HAP-1 (cell line): ENCODE data around the gene KISS1R.
A peak's percentile ranks its signal among the peaks of the same experiment; 100 is the strongest.
"Not testable (repeated sequence)": the region's sequence is repeated elsewhere in the genome, so short reads cannot be mapped to it uniquely, and the experiment has no call there.

Experiments
- DNase-seq, 2 experiments: peaks; one replicate each; pipeline ENCODE4 v3.0.0-alpha.2; 2016 to 2020; ENCODE audit warnings: low spot score in 2 of 2
- H3K27me3 ChIP-seq: fragments of 250-450 bp; sonication (Bioruptor Pico); 2 replicates; pipeline ENCODE4 v1.5.1; 2020; ENCODE audit warnings: low read depth, mild to moderate bottlenecking, moderate library complexity
- H3K36me3 ChIP-seq: fragments of 250-450 bp; sonication (Bioruptor Pico); replicated peaks from 2 replicates; pipeline ENCODE4 v1.5.1; 2020; ENCODE audit warnings: mild to moderate bottlenecking
- H3K4me1 ChIP-seq: fragments of 250-450 bp; sonication (Bioruptor Pico); 2 replicates; pipeline ENCODE4 v1.5.1; 2020; ENCODE audit warnings: mild to moderate bottlenecking
- H3K4me3 ChIP-seq: fragments of 250-450 bp; sonication (Bioruptor Pico); 2 replicates; pipeline ENCODE4 v1.5.1; 2020; ENCODE audit warnings: mild to moderate bottlenecking, moderate library complexity
- H3K9me3 ChIP-seq: fragments of 250-450 bp; sonication (Bioruptor Pico); 2 replicates; pipeline ENCODE4 v1.5.1; 2020; ENCODE audit warnings: mild to moderate bottlenecking, moderate library complexity
- in situ Hi-C: fragments of 300-500 bp; cut with MboI; formaldehyde crosslinking; loops from 3 replicates; pipeline ENCODE4 v1.14.3; 2020; ENCODE audit warnings: low sequenced_read_pairs, inconsistent platforms, mixed read lengths

The KISS1R gene

DNA sequence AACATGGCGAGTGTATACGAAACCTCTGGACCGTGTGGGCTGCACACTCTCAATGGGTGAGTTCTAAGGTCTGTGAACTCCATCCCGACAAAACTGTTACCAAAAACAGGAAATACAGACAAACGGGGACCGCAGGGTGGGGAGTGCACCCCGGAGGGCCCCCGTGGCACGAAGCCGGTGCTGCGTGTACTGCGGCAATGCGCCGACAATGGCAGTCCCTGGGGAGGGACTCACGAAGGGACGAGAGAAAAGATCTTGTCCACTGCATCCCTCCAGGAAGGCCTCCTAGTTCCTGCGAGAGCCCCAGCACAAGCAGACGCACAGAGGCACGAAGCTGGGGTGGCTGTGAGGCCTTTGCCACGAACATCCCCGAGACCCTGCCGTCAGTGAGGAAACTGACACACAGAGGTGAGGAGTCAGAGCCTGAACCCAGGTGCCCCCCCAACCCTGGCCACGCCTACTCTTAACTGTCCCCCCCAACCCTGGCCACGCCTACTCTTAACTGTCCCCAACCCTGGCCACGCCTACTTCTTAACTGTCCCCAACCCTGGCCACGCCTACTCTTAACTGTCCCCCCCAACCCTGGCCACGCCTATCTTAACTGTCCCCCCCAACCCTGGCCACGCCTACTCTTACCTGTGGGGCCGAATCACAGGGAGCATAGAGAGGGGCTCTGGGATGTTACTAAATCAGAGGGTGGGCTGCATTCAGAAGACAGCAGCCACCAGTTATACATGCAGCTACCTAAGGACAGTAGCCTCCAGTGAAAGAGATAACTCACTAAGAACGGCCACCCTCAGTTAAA is 28.4 kb upstream of the KISS1R start:
- Histone ChIP-seq H3K9me3 (no peaks in the 10 kb centered on the region), H3K4me1 (0 out of 2 replicates have a peak, but pooled peaks cover 1% of the 10 kb centered on the region), H3K27me3 (no peaks in the 10 kb centered on the region), H3K4me3 (no peak overlapping the region), H3K36me3 (peaks cover 54% of the 10 kb centered on the region)
- DNase-seq, result no peak
- in situ Hi-C loops, result no loop called here

DNA sequence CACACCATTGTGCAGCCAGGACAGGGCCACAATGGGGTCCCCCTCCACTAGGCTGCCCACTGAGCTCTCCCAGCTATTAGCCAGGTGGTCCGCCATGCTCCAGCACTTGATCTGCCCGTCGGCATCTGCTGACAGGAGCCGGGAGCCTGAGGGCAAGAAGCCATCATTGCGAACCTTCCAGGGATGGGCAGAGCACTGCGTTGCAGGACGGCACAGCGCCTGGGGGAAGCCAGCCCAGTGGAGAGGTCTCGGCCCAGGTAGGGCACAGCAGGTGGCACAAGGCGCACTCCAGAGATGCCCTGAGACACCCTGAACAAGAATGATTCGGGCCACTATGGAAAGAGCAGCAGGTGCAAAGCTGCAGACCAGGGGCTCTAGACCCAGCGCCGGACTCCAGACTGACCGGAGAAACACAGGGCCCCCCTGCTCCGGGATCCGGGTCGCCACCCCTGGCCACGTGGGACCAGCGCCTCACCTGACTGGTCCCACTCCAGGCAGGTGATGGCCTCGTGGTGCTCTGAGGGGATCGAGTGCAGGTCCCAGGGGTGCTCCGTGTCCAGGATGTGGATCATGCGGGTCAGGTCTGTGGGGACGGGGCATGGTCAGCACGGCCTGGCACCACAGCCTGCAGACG is 27.4 kb upstream of the KISS1R start:
- H3K4me1 ChIP-seq, result 0 out of 2 replicates have a peak, but pooled peaks cover 2% of the 10 kb centered on the region
- no peak for DNase-seq
- no peak overlapping the region for H3K4me3 ChIP-seq
- H3K9me3 ChIP-seq, result no peaks in the 10 kb centered on the region
- in situ Hi-C loops, result no loop called here
- peaks cover 47% of the 10 kb centered on the region for H3K36me3 ChIP-seq
- H3K27me3 ChIP-seq, result no peaks in the 10 kb centered on the region

DNA sequence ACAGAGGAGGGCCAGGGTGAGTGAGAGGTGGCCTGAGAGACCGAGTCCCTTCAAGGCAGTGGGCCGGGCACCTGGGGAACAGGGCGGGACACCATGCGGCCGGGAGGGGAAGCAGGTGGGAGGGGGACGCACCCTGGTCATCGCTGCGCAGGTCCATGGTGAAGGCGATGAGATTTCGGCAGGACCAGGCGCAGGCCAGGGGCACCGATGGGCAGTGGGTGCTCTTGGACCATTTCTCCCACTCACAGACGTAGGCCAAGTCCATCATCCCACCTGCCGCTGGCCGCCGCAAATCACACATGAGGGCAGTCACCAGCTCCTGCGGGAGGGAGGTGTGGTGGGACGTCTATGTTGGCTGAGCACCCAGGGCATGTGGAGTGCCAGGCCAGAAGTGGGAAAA is 26.3 kb upstream of the KISS1R start:
- Histone ChIP-seq H3K4me3 (no peak overlapping the region), H3K36me3 (peaks cover 36% of the 10 kb centered on the region), H3K4me1 (0 out of 2 replicates have a peak, but pooled peaks cover 2% of the 10 kb centered on the region), H3K9me3 (no peaks in the 10 kb centered on the region), H3K27me3 (no peaks in the 10 kb centered on the region)
- DNase-seq, result no peak
- in situ Hi-C loops, result no loop called here

DNA sequence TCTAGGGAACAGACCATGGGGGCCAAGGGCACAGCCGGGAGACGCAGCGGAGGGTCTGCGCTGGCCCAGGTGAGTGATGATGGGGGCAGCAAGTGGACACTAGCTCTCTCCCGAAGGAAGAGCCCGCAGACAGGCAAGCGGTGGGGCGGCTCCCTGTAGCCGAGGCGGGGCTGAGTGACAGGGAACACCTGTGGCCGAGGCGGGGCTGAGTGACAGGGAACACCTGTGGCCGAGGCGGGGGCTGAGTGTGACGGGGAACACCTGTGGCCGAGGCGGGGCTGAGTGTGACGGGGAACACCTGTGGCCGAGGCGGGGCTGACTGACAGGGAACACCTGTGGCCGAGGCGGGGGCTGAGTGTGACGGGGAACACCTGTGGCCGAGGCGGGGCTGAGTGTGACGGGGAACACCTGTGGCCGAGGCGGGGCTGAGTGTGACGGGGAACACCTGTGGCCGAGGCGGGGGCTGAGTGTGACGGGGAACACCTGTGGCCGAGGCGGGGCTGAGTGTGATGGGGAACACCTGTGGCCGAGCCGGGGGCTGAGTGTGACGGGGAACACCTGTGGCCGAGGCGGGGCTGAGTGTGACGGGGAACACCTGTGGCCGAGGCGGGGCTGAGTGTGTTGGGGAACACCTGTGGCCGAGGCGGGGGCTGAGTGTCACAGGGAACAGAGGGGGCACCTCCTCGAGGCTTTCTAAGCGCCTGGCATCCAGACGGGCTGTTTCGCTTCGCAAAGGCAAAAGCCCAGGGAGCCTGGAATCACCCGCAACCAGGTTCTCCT is 25.5 kb upstream of the KISS1R start:
- in situ Hi-C loops, H3K4me1 ChIP-seq, H3K9me3 ChIP-seq, H3K27me3 ChIP-seq, DNase-seq: not testable (repeated sequence)
- peaks cover 30% of the 10 kb centered on the region for H3K36me3 ChIP-seq
- H3K4me3 ChIP-seq, result peak overlapping the region; percentile 70

DNA sequence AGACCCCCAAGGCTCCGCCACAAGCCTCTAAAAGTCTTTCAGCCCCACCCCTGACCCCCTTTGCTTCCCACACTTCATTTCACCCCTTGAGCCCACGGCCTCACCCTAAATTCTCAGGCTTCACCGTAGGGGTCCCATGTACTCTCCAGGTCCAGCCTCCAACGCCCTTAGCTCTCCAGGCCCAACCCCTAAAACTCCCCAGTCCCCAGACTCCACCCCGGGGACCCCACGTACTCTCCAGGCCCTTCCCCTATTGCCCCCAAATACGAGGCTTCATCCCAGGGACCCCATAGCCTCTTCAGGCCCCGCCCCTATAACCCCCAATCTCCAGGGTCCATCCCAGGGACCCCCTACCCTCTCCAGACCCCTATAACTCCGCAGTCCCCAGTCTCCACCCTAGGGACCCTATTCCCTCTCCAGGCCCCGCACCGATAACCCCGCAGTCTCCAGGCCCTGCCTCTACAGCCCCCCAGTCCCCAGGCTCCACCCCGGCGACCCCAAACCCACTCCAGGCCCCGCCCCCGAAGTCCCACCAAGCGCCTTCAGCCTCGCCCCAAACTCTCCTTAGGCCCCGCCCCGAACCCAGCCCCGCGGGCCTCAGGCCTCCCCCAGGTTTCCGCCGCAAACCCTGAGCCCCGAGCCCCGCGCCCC is 24.8 kb upstream of the KISS1R start:
- peak in 1 of 2 experiments; percentile 68 for DNase-seq
- Histone ChIP-seq H3K4me1 (0 out of 2 replicates have a peak, but pooled peaks cover 2% of the 10 kb centered on the region), H3K9me3 (no peaks in the 10 kb centered on the region), H3K4me3 (peak overlapping the region; percentile 70), H3K27me3 (no peaks in the 10 kb centered on the region), H3K36me3 (peaks cover 31% of the 10 kb centered on the region)
- in situ Hi-C loops, result no loop called here

DNA sequence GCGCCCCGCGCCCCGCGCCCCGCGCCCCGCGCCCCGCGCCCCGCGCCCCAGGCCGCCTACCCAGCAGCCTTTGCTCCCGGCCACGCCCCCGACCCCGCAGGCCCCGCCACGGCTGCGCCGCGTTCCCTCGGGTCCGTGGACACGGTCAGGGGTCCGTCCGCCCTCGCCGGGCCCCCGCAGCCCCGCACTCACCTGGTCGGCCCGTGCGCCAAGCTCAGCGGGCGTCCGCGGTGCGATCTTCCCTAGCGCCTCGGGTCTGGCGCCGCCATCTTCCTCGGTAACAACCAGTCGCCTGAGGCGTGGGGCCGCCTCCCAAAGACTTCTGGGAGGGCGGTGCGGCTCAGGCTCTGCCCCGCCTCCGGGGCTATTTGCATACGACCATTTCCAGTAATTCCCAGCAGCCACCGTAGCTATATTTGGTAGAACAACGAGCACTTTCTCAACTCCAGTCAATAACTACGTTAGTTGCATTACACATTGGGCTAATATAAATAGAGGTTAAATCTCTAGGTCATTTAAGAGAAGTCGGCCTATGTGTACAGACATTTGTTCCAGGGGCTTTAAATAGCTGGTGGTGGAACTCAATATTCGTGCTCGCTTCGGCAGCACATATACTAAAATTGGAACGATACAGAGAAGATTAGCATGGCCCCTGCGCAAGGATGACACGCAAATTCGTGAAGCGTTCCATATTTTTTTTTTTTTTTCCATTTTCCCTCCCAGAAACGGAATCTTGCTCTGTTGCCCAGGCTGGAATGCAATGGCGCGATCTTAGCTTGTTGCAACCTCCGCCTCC is 24.0 kb upstream of the KISS1R start, which contains the start of the genes MED16 and RNU6-9:
TSS of gene MED16 (minus strand) at position 294 of the 796 bp plus-strand sequence. CDS start 2,056 bp downstream, outside the sequence.
TSS of gene RNU6-9 (plus strand) at position 591 of the 796 bp plus-strand sequence.
- Histone ChIP-seq H3K4me1 (0 out of 2 replicates have a peak, but pooled peaks cover 2% of the 10 kb centered on the region), H3K9me3 (no peaks in the 10 kb centered on the region), H3K36me3 (peaks cover 31% of the 10 kb centered on the region), H3K27me3 (no peaks in the 10 kb centered on the region), H3K4me3 (peak within 1 kb of the TSS; percentile 70)
- in situ Hi-C loops, result no loop called here
- peak; percentile 91 to 95 for DNase-seq

DNA sequence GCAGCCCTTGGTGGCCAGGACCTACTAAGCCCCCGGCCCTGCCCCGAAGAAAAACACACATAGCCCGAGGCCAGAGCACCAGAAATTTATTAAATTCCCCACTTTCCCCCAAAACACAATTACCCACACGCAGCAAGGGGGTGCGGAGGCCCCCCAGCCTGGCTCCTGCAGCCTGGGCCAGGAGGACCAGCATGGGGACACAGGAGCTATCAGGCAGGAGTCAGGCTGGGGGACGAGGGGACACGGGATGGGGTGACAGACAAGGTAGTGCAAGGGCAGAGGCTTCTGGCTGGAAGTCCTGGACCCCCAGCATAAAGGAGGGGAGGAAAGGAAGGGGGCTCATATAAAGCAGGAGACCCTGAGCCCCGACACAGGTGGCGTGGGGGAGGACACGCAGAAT is 20.7 kb upstream of the KISS1R start:
- DNase-seq, result no peak
- Histone ChIP-seq H3K27me3 (no peaks in the 10 kb centered on the region), H3K4me3 (no peak overlapping the region), H3K9me3 (no peaks in the 10 kb centered on the region), H3K36me3 (peaks cover 24% of the 10 kb centered on the region), H3K4me1 (0 out of 2 replicates have a peak, but pooled peaks cover 2% of the 10 kb centered on the region)
- in situ Hi-C loops, result no loop called here

DNA sequence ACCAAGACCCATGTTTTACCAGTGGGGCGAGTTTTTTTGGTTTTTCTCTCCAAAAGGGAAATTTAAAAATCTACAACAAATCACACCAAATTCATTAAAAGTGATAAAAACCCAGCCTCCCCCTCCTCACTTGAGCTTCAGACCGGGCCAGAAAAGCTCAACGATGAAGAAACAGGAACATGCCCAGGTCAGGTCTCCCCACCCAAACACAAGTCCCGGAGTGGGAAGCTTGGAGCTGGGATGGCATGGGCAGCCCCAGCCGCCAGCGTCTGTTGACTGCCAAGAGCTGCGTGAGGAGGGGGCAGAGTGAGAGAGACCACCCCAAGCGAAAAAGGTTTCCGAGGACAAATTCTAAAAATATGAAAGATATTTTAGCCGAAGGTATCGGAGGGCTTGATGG is 20.1 kb upstream of the KISS1R start:
- in situ Hi-C loops, result no loop called here
- no peaks in the 10 kb centered on the region for H3K27me3 ChIP-seq
- no peak overlapping the region for H3K4me3 ChIP-seq
- DNase-seq, result no peak
- H3K4me1 ChIP-seq, result 0 out of 2 replicates have a peak, but pooled peaks cover 2% of the 10 kb centered on the region
- H3K36me3 ChIP-seq, result peaks cover 26% of the 10 kb centered on the region
- no peaks in the 10 kb centered on the region for H3K9me3 ChIP-seq

DNA sequence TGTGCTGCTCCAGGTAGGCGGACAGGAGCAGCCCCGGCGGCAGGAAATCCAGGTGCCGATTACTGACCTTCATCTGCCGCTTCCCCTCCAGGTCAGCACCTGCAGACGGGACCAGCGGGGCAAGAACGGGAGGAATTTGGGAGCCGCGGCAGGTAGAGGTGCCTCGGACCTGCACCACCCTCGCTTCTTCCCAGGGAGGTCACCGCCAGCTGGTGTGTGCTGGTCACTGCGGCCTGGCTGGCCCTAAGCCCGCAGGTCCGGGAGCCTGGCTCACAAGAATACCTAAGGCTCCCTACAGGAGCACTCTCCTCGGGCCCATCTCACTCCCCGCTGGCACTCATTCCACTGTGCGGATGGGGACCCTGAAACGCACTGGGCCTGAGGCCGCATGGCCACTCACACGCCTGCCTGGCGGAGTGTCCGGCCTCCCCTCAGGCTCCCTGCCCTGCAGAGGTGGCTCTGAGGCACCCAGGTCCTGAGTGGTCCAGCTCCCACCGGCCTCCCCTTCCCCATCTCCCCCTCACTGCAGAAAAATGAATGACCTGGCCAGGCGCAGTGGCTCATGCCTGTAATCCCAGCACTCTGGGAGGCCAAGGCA is 19.6 kb upstream of the KISS1R start:
- no peak for DNase-seq
- no peaks in the 10 kb centered on the region for H3K27me3 ChIP-seq
- peaks cover 28% of the 10 kb centered on the region for H3K36me3 ChIP-seq
- 0 out of 2 replicates have a peak, but pooled peaks cover 2% of the 10 kb centered on the region for H3K4me1 ChIP-seq
- no peak overlapping the region for H3K4me3 ChIP-seq
- no peaks in the 10 kb centered on the region for H3K9me3 ChIP-seq
- in situ Hi-C loops, result no loop called here

DNA sequence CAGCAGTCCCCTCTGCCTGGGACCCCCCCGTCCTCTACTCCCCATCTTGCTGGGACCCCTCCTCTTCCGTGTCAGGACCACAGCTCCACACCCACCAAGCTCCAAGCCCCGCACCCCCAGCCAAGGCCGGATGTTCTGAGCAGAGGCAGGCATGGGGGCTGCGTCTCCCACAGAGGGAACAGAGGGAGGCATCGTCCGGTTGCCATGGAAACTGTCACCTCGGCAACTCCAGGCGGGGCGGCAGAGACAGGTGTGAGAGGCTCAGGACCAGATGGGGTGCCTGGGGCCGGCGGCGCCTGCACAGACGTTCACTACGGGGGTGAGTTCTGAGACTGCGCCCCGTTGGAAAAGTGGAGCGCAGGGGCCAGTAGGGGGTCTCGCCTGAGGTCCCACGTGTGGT is 18.5 kb upstream of the KISS1R start:
- no peaks in the 10 kb centered on the region for H3K9me3 ChIP-seq
- H3K36me3 ChIP-seq, result peaks cover 28% of the 10 kb centered on the region
- DNase-seq, result peak in 1 of 2 experiments; percentile 57
- H3K4me1 ChIP-seq, result 0 out of 2 replicates have a peak, but pooled peaks cover 2% of the 10 kb centered on the region
- no peaks in the 10 kb centered on the region for H3K27me3 ChIP-seq
- H3K4me3 ChIP-seq, result no peak overlapping the region
- in situ Hi-C loops, result no loop called here

DNA sequence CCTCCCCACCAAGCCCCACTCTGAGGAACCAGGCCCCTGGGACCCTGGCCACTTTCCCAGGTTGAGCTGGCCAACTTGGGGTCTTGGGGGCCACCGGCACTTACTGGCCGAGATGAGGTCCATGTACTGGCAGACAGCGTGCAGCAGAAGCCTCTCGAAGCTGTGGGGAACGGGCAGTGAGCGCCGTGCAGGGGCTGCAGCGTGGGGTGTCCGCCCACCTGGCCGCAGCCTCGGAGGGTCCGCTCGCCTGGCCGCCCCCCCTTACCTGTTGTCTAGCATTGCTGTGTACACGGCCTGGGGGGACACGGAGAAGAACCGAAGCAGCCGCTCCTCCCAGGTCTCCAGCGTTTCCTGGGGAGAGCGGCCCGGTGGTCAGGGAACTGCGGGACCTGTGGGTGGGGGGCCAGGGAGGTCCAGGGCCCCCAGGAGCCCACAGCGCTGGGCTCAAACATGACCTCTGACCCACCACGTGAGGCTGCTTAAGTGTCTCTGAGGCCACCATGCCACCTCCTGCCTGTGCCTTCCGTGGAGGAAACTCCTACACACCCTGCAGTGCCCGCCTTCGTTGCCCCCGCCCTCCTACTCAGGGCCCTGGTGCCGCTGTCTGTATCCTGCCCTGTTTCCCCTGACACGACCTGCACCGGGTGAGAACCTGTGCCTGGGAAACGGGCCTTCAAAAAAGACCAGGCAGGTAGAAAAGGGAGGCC is 17.6 kb upstream of the KISS1R start:
- H3K27me3 ChIP-seq, result no peaks in the 10 kb centered on the region
- no peaks in the 10 kb centered on the region for H3K9me3 ChIP-seq
- H3K36me3 ChIP-seq, result peaks cover 28% of the 10 kb centered on the region
- H3K4me3 ChIP-seq, result no peak overlapping the region
- no peak for DNase-seq
- in situ Hi-C loops, result no loop called here
- H3K4me1 ChIP-seq, result no peaks in the 10 kb centered on the region

DNA sequence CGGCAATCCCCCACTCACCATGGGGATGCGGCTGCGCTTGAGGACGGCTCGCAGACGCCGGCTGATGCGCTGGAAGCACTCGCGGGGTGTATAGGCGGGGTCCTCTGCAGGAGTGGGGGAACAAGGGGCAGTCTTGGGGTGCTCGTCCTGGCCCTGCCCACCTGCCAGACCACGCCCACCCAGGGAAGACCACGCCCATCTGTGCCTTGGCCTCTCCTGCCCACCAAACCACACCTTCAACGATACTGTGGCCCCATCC is 17.2 kb upstream of the KISS1R start:
- H3K4me1 ChIP-seq, result no peaks in the 10 kb centered on the region
- no peak for DNase-seq

More for the DNA sequence above, 17.2 kb upstream of the KISS1R start:
- Histone ChIP-seq H3K27me3 (no peaks in the 10 kb centered on the region), H3K4me3 (no peak overlapping the region), H3K9me3 (no peaks in the 10 kb centered on the region), H3K36me3 (peaks cover 28% of the 10 kb centered on the region)
- in situ Hi-C loops, result no loop called here
